ENCODE results near the gene FGFR1OP2.

- TF ChIP-seq CTCF (conservative IDR thresholded peaks at IDR 0.05; ENCODE audit: low read length), result peak; percentile 94
- no peak for TF ChIP-seq EZH2phosphoT487 (IDR thresholded peaks at IDR 0.05; ENCODE audit: borderline replicate concordance, low read depth, low read length)
Observed at GRCh38 chr12:27014085-27014858, 76.0 kb downstream of the FGFR1OP2 start, which contains the start of gene TM7SF3.

Data from OCI-LY7 (cell line).